ENCODE data around the gene GABRB2.
A peak's percentile ranks its signal among the peaks of the same experiment; 100 is the strongest.

GABRB2 gene

GRCh38 chr5:161380486-161380885 lies 166.0 kb downstream of the GABRB2 start:
- Mint-ChIP-seq H3K36me3 (no peaks in the 10 kb centered on the region), H3K4me3 (no peak overlapping the region), H3K27ac (no peak overlapping the region), H3K4me1 (no peaks in the 10 kb centered on the region), H3K9me3 (no peaks in the 10 kb centered on the region), H3K27me3 (no peaks in the 10 kb centered on the region)
- ATAC-seq, result no peak

GRCh38 chr5:161378701-161379100 lies 167.8 kb downstream of the GABRB2 start:
- no peaks in the 10 kb centered on the region for H3K9me3 Mint-ChIP-seq
- no peaks in the 10 kb centered on the region for H3K36me3 Mint-ChIP-seq
- no peaks in the 10 kb centered on the region for H3K27me3 Mint-ChIP-seq
- no peak for ATAC-seq
- no peaks in the 10 kb centered on the region for H3K4me1 Mint-ChIP-seq
- H3K27ac Mint-ChIP-seq, result no peak overlapping the region
- no peak overlapping the region for H3K4me3 Mint-ChIP-seq

DNA sequence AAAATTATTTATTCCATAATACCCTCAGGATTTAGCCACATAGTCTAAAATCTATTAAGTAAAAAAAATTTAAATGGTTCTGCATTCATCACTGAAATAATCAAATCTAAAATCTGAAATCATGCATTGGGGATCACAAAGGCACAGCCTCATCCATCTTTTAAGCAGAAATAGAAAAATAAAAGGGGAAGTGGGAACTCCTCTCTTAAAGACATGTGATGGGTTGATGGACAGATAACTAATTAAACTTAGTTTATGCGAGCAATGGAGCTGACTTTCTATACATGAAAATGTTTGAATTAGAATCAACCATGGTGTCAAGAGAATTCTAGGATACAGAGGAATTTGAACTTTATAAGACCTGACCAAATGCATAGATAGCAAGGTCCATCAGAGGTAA lies 170.5 kb downstream of the GABRB2 start:
- H3K4me1 Mint-ChIP-seq, result no peaks in the 10 kb centered on the region
- H3K27ac Mint-ChIP-seq, result no peak overlapping the region
- H3K27me3 Mint-ChIP-seq, result no peaks in the 10 kb centered on the region
- no peaks in the 10 kb centered on the region for H3K36me3 Mint-ChIP-seq
- no peak for ATAC-seq
- H3K4me3 Mint-ChIP-seq, result no peak overlapping the region
- no peaks in the 10 kb centered on the region for H3K9me3 Mint-ChIP-seq

- no peak overlapping the region for H3K27ac Mint-ChIP-seq
- H3K27me3 Mint-ChIP-seq, result no peaks in the 10 kb centered on the region
- no peaks in the 10 kb centered on the region for H3K4me1 Mint-ChIP-seq
- no peaks in the 10 kb centered on the region for H3K36me3 Mint-ChIP-seq
- no peak for ATAC-seq
- H3K4me3 Mint-ChIP-seq, result no peak overlapping the region
- peaks cover 2% of the 10 kb centered on the region for H3K9me3 Mint-ChIP-seq
Observed at GRCh38 chr5:161373345-161373707, 173.2 kb downstream of the GABRB2 start.

DNA sequence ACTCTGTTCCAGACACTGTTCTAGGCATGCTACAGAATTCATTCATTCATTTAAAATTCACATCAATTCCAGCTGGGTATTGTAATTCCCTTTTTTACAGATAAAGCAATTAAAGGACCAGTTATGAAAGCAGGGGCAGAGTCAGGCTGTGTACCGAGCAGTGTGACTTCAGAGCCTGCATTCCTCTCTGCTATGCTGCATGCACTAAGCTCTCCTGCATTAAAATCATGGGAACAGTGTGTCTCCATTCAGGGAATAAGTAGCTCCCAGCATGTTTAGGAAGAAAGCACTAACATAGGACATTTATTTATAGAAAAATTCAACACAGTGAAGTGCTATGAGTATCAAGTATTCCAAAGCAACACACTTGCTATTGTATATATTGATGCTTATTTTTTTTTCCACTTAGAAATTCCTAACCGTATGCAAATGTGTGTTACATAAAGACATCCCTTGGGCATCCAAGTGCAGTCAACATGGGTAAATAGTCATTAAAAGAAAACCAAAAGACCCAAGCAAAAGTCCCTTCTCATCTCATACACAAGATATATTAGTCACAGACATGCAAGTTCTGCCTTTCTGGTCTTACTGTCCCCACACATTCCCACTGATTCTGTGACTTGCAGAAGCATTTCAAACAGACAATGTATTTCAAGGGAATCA lies 173.7 kb downstream of the GABRB2 start:
- ATAC-seq, result no peak
- no peaks in the 10 kb centered on the region for H3K4me1 Mint-ChIP-seq
- H3K27ac Mint-ChIP-seq, result no peak overlapping the region
- no peaks in the 10 kb centered on the region for H3K27me3 Mint-ChIP-seq
- H3K9me3 Mint-ChIP-seq, result peaks cover 2% of the 10 kb centered on the region
- no peaks in the 10 kb centered on the region for H3K36me3 Mint-ChIP-seq
- no peak overlapping the region for H3K4me3 Mint-ChIP-seq

DNA sequence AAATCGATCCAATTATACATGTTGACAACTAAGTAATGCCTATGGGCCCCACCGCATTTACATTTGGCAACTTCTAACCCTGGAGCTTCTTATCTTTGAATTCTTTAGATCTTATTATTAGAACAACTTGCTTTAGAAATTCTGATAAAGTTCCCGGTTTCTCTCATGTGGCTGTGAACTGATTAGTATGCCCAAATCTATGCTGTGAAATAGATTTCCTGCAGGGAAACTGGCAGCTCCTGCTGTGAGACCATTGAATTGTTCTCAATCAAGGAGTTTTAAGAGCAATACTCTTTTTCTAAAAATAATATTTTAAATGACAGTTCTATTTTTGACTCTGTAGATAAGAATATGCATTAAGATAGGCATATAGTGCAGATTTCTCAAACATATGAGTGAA lies 177.5 kb downstream of the GABRB2 start:
- Mint-ChIP-seq H3K4me3 (no peak overlapping the region), H3K36me3 (no peaks in the 10 kb centered on the region), H3K27ac (no peak overlapping the region), H3K27me3 (no peaks in the 10 kb centered on the region), H3K9me3 (peaks cover 2% of the 10 kb centered on the region), H3K4me1 (no peaks in the 10 kb centered on the region)
- no peak for ATAC-seq

DNA sequence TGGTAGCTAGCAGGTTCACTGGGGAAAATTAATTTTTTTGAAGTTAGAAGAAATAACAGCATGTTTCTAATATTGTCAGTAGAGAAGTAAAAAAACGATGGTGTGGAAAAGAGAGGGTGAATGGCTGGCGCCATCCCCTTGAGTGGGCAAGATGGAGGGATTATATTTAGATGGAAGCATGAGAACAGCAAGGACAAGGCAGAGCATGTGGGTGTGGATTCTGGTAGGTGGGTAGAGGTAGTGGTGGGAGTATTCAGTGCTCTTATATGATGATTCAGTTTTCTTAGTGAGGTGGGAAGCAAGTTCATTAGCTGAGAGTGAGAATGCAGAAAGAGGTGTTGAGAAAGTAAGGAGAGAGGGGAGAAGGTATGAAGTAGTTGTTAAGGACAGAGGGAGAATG lies 188.1 kb downstream of the GABRB2 start:
- Mint-ChIP-seq H3K27me3 (no peaks in the 10 kb centered on the region), H3K27ac (no peak overlapping the region), H3K4me3 (no peak overlapping the region), H3K4me1 (no peaks in the 10 kb centered on the region), H3K9me3 (no peaks in the 10 kb centered on the region), H3K36me3 (no peaks in the 10 kb centered on the region)
- ATAC-seq, result no peak

GRCh38 chr5:161344234-161344633 lies 202.3 kb downstream of the GABRB2 start:
- Mint-ChIP-seq H3K27ac (no peak overlapping the region), H3K4me3 (no peak overlapping the region), H3K27me3 (no peaks in the 10 kb centered on the region), H3K36me3 (no peaks in the 10 kb centered on the region), H3K9me3 (peaks cover 5% of the 10 kb centered on the region), H3K4me1 (no peaks in the 10 kb centered on the region)
- no peak for ATAC-seq

DNA sequence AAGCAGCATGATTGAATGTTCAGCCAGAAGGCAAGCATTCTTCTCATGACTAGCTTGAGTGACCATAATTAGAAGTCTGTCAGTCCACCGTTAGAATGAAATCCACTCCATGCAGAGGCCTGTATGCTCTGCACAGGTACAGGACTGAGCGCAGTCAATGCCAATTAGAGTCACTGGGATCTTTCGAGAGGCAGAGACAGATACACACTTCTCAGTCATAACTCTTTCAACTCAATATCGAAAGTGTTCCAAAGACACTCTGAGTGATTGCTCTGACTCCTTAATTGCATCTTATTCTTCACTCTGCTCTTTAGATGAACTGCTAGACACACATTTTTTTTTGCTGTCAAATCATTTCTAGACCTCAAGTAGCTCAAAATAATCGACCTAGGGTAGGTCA lies 203.6 kb downstream of the GABRB2 start:
- Mint-ChIP-seq H3K27ac (no peak overlapping the region), H3K4me1 (no peaks in the 10 kb centered on the region), H3K36me3 (no peaks in the 10 kb centered on the region)

GRCh38 chr5:161340012-161340411 lies 206.5 kb downstream of the GABRB2 start:
- ATAC-seq, result no peak

More for the DNA sequence above, 203.6 kb downstream of the GABRB2 start:
- H3K9me3 Mint-ChIP-seq, result peaks cover 5% of the 10 kb centered on the region
- H3K27me3 Mint-ChIP-seq, result no peaks in the 10 kb centered on the region
- no peak overlapping the region for H3K4me3 Mint-ChIP-seq
- no peak for ATAC-seq

DNA sequence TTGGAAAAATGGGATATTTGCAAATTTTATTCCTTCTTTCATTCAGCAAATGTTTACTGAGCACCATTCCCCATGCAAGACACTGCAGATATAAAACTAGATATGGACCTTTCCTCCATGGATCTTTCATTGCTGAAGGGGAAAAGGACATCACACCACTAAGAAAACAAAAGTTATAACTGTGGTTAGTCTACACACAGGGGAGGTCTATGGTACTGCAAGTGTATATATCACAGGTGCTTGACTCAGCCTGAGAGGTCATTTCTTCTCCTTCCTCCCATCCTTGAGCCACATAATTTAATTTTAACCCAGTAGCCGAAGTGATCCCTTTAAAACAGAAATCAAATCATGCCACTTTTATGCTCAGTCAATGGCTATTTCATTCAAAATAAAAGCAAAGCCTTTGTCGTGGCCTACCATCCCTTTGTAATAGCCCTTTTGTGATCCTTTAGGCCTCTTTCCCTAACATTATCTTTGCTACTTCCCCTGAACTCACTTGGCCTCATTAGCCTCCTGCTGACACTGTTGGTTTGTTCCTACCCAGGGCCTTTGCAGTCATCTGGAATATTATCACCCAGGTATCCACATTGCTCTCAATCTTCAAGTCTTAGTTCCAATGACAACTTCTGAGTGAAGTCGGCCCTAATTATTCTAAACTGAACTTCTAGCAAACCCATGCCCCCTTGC lies 213.2 kb downstream of the GABRB2 start:
- H3K4me3 Mint-ChIP-seq, result no peak overlapping the region

More at GRCh38 chr5:161340012-161340411, 206.5 kb downstream of the GABRB2 start:
- no peak overlapping the region for H3K4me3 Mint-ChIP-seq
- H3K4me1 Mint-ChIP-seq, result no peaks in the 10 kb centered on the region
- no peaks in the 10 kb centered on the region for H3K9me3 Mint-ChIP-seq
- H3K27ac Mint-ChIP-seq, result no peak overlapping the region
- no peaks in the 10 kb centered on the region for H3K36me3 Mint-ChIP-seq
- H3K27me3 Mint-ChIP-seq, result no peaks in the 10 kb centered on the region

DNA sequence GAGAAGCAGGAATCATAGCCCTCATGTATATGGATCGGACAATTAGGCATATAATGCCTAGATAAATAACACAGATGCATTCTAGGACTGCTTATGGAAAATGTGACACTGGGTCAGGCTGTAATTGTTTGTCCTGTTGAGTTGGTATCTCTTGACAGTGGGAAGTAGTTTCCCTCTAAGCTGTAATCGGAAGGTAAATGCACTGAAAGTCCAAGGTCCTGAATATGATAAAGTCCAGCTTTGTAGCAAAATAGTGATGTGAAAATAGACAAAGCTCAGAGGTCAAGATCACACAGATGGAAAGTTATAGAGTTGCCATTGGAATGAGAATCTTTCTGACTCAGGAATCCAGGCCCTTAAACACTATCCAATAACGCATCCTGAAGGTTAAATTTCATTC lies 214.2 kb downstream of the GABRB2 start:
- H3K36me3 Mint-ChIP-seq, result no peaks in the 10 kb centered on the region
- no peak overlapping the region for H3K4me3 Mint-ChIP-seq
- ATAC-seq, result no peak
- peaks cover 3% of the 10 kb centered on the region for H3K9me3 Mint-ChIP-seq
- H3K27me3 Mint-ChIP-seq, result no peaks in the 10 kb centered on the region
- H3K27ac Mint-ChIP-seq, result no peak overlapping the region
- no peaks in the 10 kb centered on the region for H3K4me1 Mint-ChIP-seq

More for the DNA sequence above, 213.2 kb downstream of the GABRB2 start:
- no peak for ATAC-seq
- H3K27me3 Mint-ChIP-seq, result no peaks in the 10 kb centered on the region
- H3K36me3 Mint-ChIP-seq, result no peaks in the 10 kb centered on the region
- peaks cover 3% of the 10 kb centered on the region for H3K9me3 Mint-ChIP-seq
- no peaks in the 10 kb centered on the region for H3K4me1 Mint-ChIP-seq
- H3K27ac Mint-ChIP-seq, result no peak overlapping the region

DNA sequence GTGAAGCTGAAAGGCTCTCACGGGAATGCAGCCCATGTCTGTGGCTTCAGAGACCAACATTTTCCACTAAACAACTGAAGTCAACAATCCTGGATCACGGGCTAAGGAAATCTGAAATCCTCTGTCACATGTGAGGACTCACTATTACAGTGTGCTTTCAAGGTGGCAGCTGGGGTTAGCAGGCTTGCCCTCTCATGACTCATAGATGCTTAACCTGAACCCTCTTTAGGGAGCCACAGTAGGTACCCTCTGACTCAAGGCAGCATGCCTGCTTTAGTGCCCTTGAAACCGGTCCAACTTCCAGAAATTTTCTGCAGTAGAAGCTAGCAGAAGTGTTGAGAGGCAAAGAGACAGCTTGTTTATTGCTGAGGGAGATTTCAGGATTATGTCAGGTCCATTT lies 232.5 kb downstream of the GABRB2 start:
- Mint-ChIP-seq H3K36me3 (no peaks in the 10 kb centered on the region), H3K27ac (no peak overlapping the region), H3K4me3 (no peak overlapping the region), H3K27me3 (no peaks in the 10 kb centered on the region), H3K4me1 (no peaks in the 10 kb centered on the region), H3K9me3 (peaks cover under 1% of the 10 kb centered on the region)
- ATAC-seq, result peak; percentile 20

GRCh38 chr5:161312882-161313281 lies 233.6 kb downstream of the GABRB2 start:
- Mint-ChIP-seq H3K27ac (no peak overlapping the region), H3K36me3 (no peaks in the 10 kb centered on the region), H3K27me3 (no peaks in the 10 kb centered on the region), H3K9me3 (peaks cover 6% of the 10 kb centered on the region), H3K4me1 (no peaks in the 10 kb centered on the region), H3K4me3 (no peak overlapping the region)
- no peak for ATAC-seq

DNA sequence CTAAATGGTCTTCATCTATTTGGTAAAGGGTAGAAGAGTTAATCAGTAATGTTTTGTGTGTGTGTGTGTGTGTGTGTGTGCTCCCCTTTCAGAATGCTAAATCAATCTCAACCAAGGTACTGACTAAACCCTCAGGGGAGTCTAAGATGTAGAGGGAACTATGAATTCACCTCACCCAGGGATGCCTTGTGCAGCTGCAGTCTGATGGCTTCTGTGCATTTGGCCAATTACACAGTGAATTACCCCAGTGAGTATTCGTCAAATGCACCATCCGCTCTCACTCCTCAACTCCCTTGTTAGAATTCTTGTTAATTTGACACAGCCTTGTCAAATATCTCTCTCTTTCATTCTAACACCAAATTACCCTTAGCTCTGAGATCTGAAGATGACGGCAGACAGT lies 234.6 kb downstream of the GABRB2 start:
- H3K27me3 Mint-ChIP-seq, result no peaks in the 10 kb centered on the region
- H3K36me3 Mint-ChIP-seq, result no peaks in the 10 kb centered on the region
- peaks cover 6% of the 10 kb centered on the region for H3K9me3 Mint-ChIP-seq
- ATAC-seq, result no peak
- no peak overlapping the region for H3K27ac Mint-ChIP-seq
- no peak overlapping the region for H3K4me3 Mint-ChIP-seq
- H3K4me1 Mint-ChIP-seq, result no peaks in the 10 kb centered on the region

DNA sequence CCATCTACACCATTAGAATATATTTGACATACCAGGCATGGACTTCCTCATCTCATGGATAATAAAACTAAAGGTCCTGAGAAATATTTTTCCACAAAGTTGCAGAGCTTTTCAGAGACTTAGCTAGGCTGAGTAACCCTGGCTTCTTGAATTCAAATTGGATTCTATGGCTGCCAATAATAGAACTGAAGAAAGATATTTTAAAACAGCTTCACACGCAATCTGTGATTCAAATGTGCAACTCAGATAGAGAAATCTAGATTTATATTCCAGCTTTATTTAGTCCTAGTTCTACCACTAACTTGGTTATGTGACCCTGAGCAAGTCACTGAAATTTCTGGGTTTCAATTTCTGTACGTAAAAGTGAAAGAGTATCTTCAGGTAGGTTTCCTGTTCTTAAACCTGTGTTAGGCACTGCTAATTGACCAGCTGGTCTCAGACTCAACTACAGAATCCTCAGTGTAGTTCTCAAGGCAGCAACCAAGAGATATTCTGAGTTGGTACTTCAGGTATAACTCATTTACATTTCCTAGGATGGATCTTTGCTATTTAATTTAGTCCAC lies 235.3 kb downstream of the GABRB2 start:
- no peak for ATAC-seq
- no peak overlapping the region for H3K4me3 Mint-ChIP-seq
- H3K9me3 Mint-ChIP-seq, result peaks cover 6% of the 10 kb centered on the region
- H3K36me3 Mint-ChIP-seq, result no peaks in the 10 kb centered on the region
- H3K27me3 Mint-ChIP-seq, result no peaks in the 10 kb centered on the region
- H3K4me1 Mint-ChIP-seq, result no peaks in the 10 kb centered on the region
- H3K27ac Mint-ChIP-seq, result no peak overlapping the region

Data from stimulated activated memory B cell treated with anti-CD40 and anti-IgM and Interleukin-4, amounts not matched to agents 10 μg/mL and 1 μg/mL and 100 μg/mL, for 72 hours (primary cell).